Esophagus (tissue), 2 donors: ENCODE results near the gene TLX1. TPM values are rescaled to one million over a fixed set of nuclear protein-coding genes. Genes with fewer than 3 reads are reported as not detected.

ENCODE experiments used
- H3K27ac ChIP-seq, 2 donors: one replicate each; pipeline ENCODE4 v1.5.1; 2013; ENCODE audit warnings: low read depth in 2 of 2, mild to moderate bottlenecking in 2 of 2, inconsistent platforms in 1 of 2, low read length in 1 of 2, moderate library complexity in 1 of 2
- H3K27me3 ChIP-seq, 2 donors: one replicate each; pipeline ENCODE4 v1.6.1; 2013; ENCODE audit warnings: low read length in 2 of 2, control low read depth in 1 of 2, mild to moderate bottlenecking in 1 of 2; ENCODE audit not compliant: insufficient read depth in 2 of 2, control insufficient read depth in 1 of 2
- H3K36me3 ChIP-seq, 2 donors: one replicate each; pipeline ENCODE4 v1.6.1; 2013; ENCODE audit warnings: low read length in 1 of 2; ENCODE audit not compliant: control insufficient read depth in 2 of 2, insufficient read depth in 2 of 2
- H3K4me1 ChIP-seq, 2 donors: one replicate each; pipeline ENCODE4 v1.6.1; 2013; ENCODE audit warnings: low read length in 1 of 2; ENCODE audit not compliant: control insufficient read depth in 2 of 2, insufficient read depth in 2 of 2
- H3K4me3 ChIP-seq, 2 donors: one replicate each; pipeline ENCODE4 v1.5.1; 2013; ENCODE audit warnings: low read length in 2 of 2, mild to moderate bottlenecking in 2 of 2, low read depth in 1 of 2, moderate library complexity in 1 of 2
- H3K9me3 ChIP-seq, 2 donors: one replicate each; pipeline ENCODE4 v1.6.1; 2013; ENCODE audit warnings: mild to moderate bottlenecking in 2 of 2, low read depth in 1 of 2, low read length in 1 of 2, moderate library complexity in 1 of 2; ENCODE audit not compliant: control insufficient read depth in 2 of 2, insufficient read depth in 1 of 2
- WGBS, 2 donors: extraction: QIAGEN DNeasy Blood & Tissue Kit; methylation state at CpG; one replicate each; pipeline ENCODE4 v1.1.7; 2013; 5-methylcytosine and 5-hydroxymethylcytosine counted together
- polyA plus RNA-seq, 2 donors: library from polyadenylated mRNA; stranded (reverse); fragments of 200-250 nt; gene quantifications; one replicate each; pipeline ENCODE4 v1.2.3, GENCODE V29; 2013
- donor health status: healthy with polysubstance abuse.
- donor health status: Bipolar disorder and iron deficiency.

TLX1 gene
- polyA plus RNA-seq, 2 donors: not detected

DNA sequence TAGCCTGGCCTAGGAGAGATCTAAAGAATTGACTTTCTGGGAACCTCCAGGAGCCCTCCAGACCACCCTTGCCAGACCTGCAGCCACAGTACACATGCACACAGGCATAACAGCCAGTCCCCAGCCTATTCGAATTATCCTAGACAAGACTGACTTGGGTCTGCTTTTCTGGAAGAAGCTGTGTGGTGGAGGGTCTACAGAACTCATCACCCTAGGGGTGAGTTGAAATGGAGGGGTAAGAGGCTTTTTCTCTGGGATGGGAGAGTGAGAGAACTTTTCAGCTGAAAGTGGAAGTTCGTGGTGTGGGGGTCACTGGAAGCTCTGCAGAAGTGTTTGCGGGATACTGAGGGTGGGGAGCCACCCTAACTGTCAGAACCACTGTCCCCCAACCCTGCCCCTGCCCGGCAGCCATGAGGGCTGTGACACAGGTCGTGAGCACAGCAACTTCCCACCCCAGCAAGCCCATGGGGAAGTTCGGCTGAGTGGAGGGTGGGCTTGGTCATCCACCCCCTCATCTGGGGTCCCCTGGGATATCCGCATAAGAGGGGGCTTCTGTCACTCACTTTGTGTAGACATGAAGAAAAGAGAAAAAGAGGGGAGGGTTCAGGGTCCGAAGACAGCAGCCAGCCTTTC lies 7.8 kb downstream of the TLX1 start:
- Histone ChIP-seq H3K9me3 (no peaks in the 10 kb centered on the region), H3K27ac (no peak overlapping the region), H3K27me3 (peaks cover 0 to 57% of the 10 kb centered on the region in 2 donors), H3K36me3 (no peaks in the 10 kb centered on the region), H3K4me1 (peaks cover 3 to 5% of the 10 kb centered on the region in 2 donors), H3K4me3 (no peak overlapping the region)
- WGBS, 2 donors: 26 to 34% methylated on average over 8 of the region's 8 CpGs

DNA sequence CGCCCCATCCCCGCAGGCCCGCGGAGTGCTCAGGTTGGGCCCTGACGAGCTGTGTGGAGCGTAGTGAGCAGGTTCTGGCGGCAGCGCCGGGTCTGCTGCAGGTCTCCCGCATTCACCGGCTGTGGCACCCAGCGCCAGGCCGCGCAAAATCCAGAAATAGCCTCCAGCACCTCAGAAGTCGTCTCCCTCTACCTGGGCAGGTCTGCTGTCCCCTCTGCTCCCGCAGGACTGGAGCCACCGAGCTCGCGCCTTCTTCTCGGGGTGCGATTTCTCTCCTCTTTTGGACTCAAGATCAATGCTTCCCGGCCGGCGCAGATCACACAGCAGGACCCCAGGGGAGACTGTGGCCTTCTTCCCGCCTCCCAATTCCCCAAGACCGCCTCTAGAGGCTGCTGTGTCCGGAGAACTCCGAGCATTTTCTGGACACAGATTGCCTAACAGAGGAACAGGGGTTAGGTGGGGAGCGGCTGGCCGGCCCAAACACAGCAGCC lies 8.4 kb downstream of the TLX1 start:
- peaks cover 0 to 2% of the 10 kb centered on the region in 2 donors for H3K4me1 ChIP-seq

GRCh38 chr10:101140084-101140949 lies 9.2 kb downstream of the TLX1 start:
- Histone ChIP-seq H3K27me3 (peaks cover 3 to 49% of the 10 kb centered on the region in 2 donors), H3K27ac (no peak overlapping the region), H3K4me3 (no peak overlapping the region), H3K9me3 (no peaks in the 10 kb centered on the region), H3K4me1 (peaks cover 0 to 2% of the 10 kb centered on the region in 2 donors), H3K36me3 (no peaks in the 10 kb centered on the region)
- 11 to 12% methylated on average over 64 to 65 of the region's 65 CpGs for WGBS, 2 donors

More for the DNA sequence above, 8.4 kb downstream of the TLX1 start:
- Histone ChIP-seq H3K36me3 (no peaks in the 10 kb centered on the region), H3K4me3 (no peak overlapping the region), H3K27me3 (peaks cover 2 to 52% of the 10 kb centered on the region in 2 donors), H3K9me3 (no peaks in the 10 kb centered on the region), H3K27ac (no peak overlapping the region)
- 12 to 21% methylated on average over 25 to 30 of the region's 30 CpGs for WGBS, 2 donors

GRCh38 chr10:101140950-101141615 lies 10.0 kb downstream of the TLX1 start:
- H3K4me1 ChIP-seq: peaks cover 0 to 2% of the 10 kb centered on the region in 2 donors
- no peak overlapping the region for H3K4me3 ChIP-seq
- WGBS, 2 donors: 34 to 36% methylated on average over 8 of the region's 8 CpGs
- peaks cover 3 to 52% of the 10 kb centered on the region in 2 donors for H3K27me3 ChIP-seq
- no peak overlapping the region for H3K27ac ChIP-seq
- H3K36me3 ChIP-seq: no peaks in the 10 kb centered on the region
- H3K9me3 ChIP-seq: no peaks in the 10 kb centered on the region

- Histone ChIP-seq H3K4me3 (no peak overlapping the region), H3K27me3 (peaks cover 3 to 55% of the 10 kb centered on the region in 2 donors), H3K4me1 (peaks cover 0 to 5% of the 10 kb centered on the region in 2 donors), H3K27ac (no peak overlapping the region), H3K36me3 (no peaks in the 10 kb centered on the region), H3K9me3 (no peaks in the 10 kb centered on the region)
- 9% methylated on average over 21 of the region's 21 CpGs for WGBS, 2 donors
Observed at GRCh38 chr10:101141616-101142532, 10.8 kb downstream of the TLX1 start.

DNA sequence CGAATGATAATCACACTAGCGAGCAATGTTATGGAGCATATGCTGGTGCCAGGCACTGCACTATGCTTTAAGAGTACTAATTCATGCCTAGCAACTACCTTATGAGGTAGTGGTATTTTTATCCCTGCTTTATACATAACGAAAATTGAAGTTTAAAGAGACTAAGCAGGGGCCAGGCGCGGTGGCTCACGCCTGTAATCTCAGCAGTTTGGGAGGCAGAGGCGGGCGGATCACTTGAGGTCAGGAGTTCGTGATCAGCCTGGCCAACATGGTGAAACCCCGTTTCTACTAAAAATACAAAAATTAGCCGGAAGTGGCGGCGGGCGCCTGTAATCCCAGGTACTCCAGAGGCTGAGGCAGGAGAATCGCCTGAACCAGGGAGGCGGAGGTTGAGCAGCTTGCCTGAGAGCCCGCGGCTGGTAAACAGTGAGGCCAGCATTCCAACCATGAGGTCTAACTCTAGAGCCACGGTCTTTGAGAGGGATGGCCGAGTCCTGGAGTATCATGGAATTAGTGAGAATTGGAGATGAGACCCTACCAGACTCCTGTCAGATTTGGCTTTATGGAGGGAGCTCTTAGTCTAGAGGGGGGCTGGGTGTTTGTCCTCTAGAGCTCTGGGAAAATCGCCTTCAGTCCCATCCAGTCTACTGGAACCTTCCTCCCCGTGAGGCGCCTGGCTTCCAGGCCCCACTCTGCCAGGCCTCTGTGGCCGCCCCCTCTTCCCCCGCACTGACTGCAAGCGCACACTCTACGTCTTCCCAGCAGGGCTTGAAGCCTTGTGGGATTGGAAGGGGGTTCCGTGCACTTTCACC lies 11.6 kb downstream of the TLX1 start:
- WGBS, 2 donors: 19 to 29% methylated on average over 28 of the region's 28 CpGs
- Histone ChIP-seq H3K27me3 (peaks cover 3 to 59% of the 10 kb centered on the region in 2 donors), H3K4me1 (peaks cover 0 to 5% of the 10 kb centered on the region in 2 donors), H3K27ac (no peak overlapping the region), H3K36me3 (no peaks in the 10 kb centered on the region), H3K4me3 (no peak overlapping the region), H3K9me3 (no peaks in the 10 kb centered on the region)

GRCh38 chr10:101143345-101143630 lies 12.2 kb downstream of the TLX1 start:
- WGBS, 2 donors: 37 to 56% methylated on average over 1 of the region's 1 CpG
- no peaks in the 10 kb centered on the region for H3K9me3 ChIP-seq
- H3K36me3 ChIP-seq: no peaks in the 10 kb centered on the region
- peaks cover 3 to 59% of the 10 kb centered on the region in 2 donors for H3K27me3 ChIP-seq
- H3K27ac ChIP-seq: no peak overlapping the region
- H3K4me1 ChIP-seq: peaks cover 0 to 5% of the 10 kb centered on the region in 2 donors
- no peak overlapping the region for H3K4me3 ChIP-seq

DNA sequence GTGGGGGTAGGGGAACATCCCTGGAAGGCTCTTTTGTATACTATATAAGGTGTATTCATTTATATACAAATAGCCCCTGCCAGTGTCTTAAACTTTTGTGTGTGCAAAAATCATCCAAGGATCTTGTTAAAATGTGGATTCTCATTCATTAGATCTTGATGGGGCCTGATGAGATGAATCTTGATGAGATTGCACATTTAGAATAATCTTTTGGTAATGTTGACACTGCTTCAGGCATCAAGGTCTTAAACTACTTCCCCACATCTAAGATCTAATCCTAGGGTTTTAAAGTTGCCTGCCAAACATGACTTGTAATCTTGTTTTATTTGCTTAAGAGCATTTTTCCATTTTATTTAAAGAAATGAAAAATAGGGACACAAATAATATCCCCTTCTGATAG lies 13.0 kb downstream of the TLX1 start:
- H3K27ac ChIP-seq: no peak overlapping the region
- H3K9me3 ChIP-seq: no peaks in the 10 kb centered on the region
- H3K4me3 ChIP-seq: no peak overlapping the region
- peaks cover 0 to 5% of the 10 kb centered on the region in 2 donors for H3K4me1 ChIP-seq
- H3K36me3 ChIP-seq: no peaks in the 10 kb centered on the region
- peaks cover 3 to 52% of the 10 kb centered on the region in 2 donors for H3K27me3 ChIP-seq
